Mesothelial cell of epicardium (in vitro differentiated cells): ENCODE measurements around the gene ITPRID2. TPM values are rescaled to one million over a fixed set of nuclear protein-coding genes. Genes with fewer than 3 reads are reported as not detected.

Experiments
- DNase-seq, 2 experiments: peaks; one replicate each; pipeline ENCODE4 v3.0.0; 2021; ENCODE audit warnings: low spot score in 2 of 2; ENCODE audit not compliant: unreplicated experiment in 2 of 2
- H3K27ac Mint-ChIP-seq: 2 replicates; pipeline ENCODE4 v1.8.0; 2021; ENCODE audit warnings: mixed read lengths
- H3K27me3 Mint-ChIP-seq: 2 replicates; pipeline ENCODE4 v1.8.0; 2021; ENCODE audit warnings: low read depth, mixed read lengths
- H3K36me3 Mint-ChIP-seq: 2 replicates; pipeline ENCODE4 v1.8.0; 2021; ENCODE audit warnings: mixed read lengths
- H3K4me1 Mint-ChIP-seq: 2 replicates; pipeline ENCODE4 v1.8.0; 2021; ENCODE audit warnings: mixed read lengths
- H3K4me3 Mint-ChIP-seq: 2 replicates; pipeline ENCODE4 v1.8.0; 2021; ENCODE audit warnings: mild to moderate bottlenecking, moderate library complexity, mixed read lengths
- H3K9me3 Mint-ChIP-seq: 2 replicates; pipeline ENCODE4 v1.8.0; 2021; ENCODE audit warnings: mixed read lengths
- total RNA-seq: library from RNA; stranded (reverse); gene quantifications from 3 replicates; pipeline ENCODE4 v1.2.1, GENCODE V29; 2021
- TF ChIP-seq, protein P1 (sequence below): fragments of 200-600 bp; sonication (generic); IDR thresholded peaks from one replicate; pipeline ENCODE4 v1.5.0; 2021; ENCODE audit warnings: antibody characterized with exemption; ENCODE audit not compliant: unreplicated experiment

ITPRID2 gene
- total RNA-seq, 1 donor from 2014 or later = 72.3 TPM

DNA sequence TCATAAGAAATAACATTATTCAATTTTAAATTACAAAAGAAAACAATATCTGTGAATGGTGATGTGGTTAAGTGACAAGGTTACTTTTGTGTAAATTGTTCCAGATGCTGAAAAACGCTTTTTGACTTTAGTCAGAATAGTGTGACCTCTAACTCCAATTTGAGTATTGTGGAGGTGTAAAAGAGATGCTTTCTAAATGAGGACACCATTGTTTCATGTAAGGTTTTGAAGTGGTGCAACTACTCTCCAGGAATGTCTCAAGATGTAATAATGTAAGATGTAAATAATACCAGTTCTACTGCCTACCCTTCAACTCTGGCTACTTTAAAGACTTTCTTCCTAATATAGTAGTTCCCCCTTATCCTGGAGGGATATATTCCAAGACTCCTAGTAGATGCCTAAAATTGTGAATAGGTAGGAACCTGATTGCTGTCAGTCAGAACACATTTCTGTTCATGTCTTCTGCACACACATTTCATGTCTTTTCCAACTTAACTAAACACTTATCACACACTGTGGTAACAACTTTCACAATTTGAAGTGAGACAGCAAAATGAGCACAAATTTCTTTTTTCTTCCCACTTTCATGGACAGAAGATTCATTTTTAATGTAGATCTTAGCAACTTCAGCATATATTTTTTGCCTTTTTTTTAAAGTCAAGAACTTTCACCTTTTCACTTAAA lies 55.1 kb downstream of the ITPRID2 start:
- Mint-ChIP-seq H3K9me3 (peaks cover 12% of the 10 kb centered on the region), H3K27ac (no peak overlapping the region), H3K4me3 (no peak overlapping the region), H3K27me3 (no peaks in the 10 kb centered on the region), H3K4me1 (peaks cover 31% of the 10 kb centered on the region), H3K36me3 (no peaks in the 10 kb centered on the region)
- TF ChIP-seq, protein P1, sequence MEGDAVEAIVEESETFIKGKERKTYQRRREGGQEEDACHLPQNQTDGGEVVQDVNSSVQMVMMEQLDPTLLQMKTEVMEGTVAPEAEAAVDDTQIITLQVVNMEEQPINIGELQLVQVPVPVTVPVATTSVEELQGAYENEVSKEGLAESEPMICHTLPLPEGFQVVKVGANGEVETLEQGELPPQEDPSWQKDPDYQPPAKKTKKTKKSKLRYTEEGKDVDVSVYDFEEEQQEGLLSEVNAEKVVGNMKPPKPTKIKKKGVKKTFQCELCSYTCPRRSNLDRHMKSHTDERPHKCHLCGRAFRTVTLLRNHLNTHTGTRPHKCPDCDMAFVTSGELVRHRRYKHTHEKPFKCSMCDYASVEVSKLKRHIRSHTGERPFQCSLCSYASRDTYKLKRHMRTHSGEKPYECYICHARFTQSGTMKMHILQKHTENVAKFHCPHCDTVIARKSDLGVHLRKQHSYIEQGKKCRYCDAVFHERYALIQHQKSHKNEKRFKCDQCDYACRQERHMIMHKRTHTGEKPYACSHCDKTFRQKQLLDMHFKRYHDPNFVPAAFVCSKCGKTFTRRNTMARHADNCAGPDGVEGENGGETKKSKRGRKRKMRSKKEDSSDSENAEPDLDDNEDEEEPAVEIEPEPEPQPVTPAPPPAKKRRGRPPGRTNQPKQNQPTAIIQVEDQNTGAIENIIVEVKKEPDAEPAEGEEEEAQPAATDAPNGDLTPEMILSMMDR = no peak
- DNase-seq = no peak

DNA sequence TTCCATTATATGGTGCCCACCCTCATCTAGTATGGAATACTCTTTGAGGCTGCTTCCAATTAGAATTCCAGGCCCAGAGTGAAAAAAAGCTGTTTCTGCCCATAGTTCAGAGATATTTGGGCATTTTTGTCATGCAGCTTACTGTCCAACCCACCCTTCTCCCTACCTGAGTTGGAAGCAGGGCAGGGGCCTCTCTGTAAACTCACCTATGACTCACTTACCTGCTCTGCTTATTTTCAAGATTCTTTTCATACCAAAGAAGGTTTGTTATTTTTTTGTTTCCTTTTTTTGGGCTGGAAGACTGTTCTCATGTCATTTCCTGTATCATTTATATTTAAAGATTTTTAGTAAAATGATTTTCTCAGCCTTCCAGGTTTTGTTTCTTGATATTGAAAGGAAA lies 55.7 kb downstream of the ITPRID2 start:
- no peak overlapping the region for H3K4me3 Mint-ChIP-seq
- peaks cover 12% of the 10 kb centered on the region for H3K9me3 Mint-ChIP-seq
- no peak for DNase-seq
- TF ChIP-seq, protein P1 = no peak
- H3K36me3 Mint-ChIP-seq = no peaks in the 10 kb centered on the region
- peaks cover 31% of the 10 kb centered on the region for H3K4me1 Mint-ChIP-seq
- no peak overlapping the region for H3K27ac Mint-ChIP-seq
- no peaks in the 10 kb centered on the region for H3K27me3 Mint-ChIP-seq

DNA sequence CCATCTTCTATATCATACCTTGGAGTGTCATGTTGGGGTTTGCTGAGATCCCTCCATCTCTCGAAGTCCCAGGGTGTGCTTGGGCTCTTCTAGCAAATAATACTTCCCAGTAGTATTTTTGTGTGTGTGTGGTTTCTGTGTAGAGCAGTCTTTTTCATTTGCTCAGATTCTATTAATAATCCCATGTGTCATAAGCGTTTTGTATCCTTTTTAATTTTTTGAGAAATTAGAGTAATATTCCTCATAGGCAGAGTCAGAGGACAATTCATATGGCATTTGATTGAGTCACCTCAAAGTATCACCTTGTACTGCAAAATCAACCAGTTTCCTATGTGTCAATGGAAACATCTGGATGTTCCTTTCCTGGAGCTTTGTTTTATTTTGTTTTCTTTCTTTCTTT lies 56.7 kb downstream of the ITPRID2 start:
- no peaks in the 10 kb centered on the region for H3K36me3 Mint-ChIP-seq
- H3K4me1 Mint-ChIP-seq = peaks cover 29% of the 10 kb centered on the region
- peaks cover 12% of the 10 kb centered on the region for H3K9me3 Mint-ChIP-seq
- H3K4me3 Mint-ChIP-seq = no peak overlapping the region
- no peaks in the 10 kb centered on the region for H3K27me3 Mint-ChIP-seq
- TF ChIP-seq, protein P1 = no peak
- no peak for DNase-seq
- H3K27ac Mint-ChIP-seq = peak overlapping the region; percentile 23

DNA sequence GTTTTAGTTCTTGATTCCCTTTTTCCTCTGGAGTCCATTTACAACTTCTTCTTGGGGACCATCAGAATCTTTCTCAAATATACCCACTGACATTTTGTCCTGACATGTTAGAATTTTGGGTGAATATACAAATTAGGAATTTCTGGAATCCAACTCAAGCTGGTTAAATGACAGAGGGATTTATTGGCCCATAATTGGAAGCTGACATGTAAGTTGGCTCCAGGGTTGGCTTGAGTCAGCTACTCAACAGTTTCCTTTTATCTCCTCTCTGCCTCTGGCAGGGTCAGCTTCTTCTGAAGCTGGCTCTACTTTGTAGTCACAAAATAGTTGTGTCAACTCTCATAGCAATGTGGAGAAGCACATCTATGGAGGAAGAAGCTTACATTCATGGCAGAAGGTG lies 57.5 kb downstream of the ITPRID2 start:
- Mint-ChIP-seq H3K9me3 (peaks cover 12% of the 10 kb centered on the region), H3K36me3 (no peaks in the 10 kb centered on the region), H3K27me3 (no peaks in the 10 kb centered on the region), H3K27ac (no peak overlapping the region), H3K4me3 (no peak overlapping the region), H3K4me1 (peaks cover 27% of the 10 kb centered on the region)
- DNase-seq = no peak
- TF ChIP-seq, protein P1 = no peak

DNA sequence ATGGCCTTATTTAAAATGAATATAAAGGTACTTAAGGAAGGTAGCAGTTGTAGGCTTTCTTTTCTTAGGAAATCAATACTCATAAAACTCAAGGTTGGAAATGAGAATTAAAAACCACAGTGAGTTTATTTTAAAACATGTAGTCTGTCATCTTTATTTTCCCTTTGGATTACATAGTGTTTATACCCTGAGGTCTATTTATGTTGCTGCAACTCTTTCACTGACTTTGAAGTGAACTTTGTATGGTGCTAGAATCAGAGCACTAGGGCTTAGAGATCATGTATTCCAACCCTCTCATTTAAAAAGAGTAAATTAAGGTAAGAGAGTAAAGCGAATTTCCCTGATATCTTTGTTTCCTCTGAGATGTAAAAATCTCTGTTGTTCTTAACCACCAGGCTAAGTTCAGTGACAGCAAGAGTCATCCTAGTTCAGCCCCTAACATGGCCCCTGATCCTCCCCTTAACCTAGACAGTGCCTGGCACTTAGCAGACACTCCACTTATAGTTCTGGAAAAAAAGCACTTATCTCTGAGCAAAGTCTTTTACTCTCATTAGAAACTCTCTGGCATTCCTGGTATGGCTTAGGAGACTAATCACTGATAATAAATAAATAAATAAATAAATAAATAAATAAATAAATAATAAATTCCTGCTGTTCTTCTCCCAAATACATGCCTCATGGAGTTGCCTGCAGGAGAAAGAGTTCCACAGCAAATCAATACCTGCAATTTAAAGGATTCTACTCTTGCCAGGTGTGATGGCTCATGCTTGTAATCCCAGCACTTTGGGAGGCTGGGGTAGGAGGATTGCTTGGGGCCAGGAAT lies 61.1 kb downstream of the ITPRID2 start:
- Mint-ChIP-seq H3K36me3 (no peaks in the 10 kb centered on the region), H3K27ac (no peak overlapping the region), H3K27me3 (no peaks in the 10 kb centered on the region), H3K9me3 (peaks cover 13% of the 10 kb centered on the region), H3K4me3 (no peak overlapping the region), H3K4me1 (peaks cover 20% of the 10 kb centered on the region)
- TF ChIP-seq, protein P1 = no peak
- no peak for DNase-seq
